ENCODE data around the gene CEP295NL.

CEP295NL gene

GRCh38 chr17:78857266-78857665, 45.7 kb downstream of the CEP295NL start:
- no peaks in the 10 kb centered on the region for H3K4me1 Mint-ChIP-seq
- H3K27me3 Mint-ChIP-seq: peaks cover 21% of the 10 kb centered on the region
- ATAC-seq (replicated peaks; ENCODE audit: extremely low read depth, poor library complexity, severe bottlenecking) (no peak), DNase-seq (ENCODE audit: low spot score in 2 of 2) (no peak)
- H3K4me3 Mint-ChIP-seq: no peak overlapping the region
- H3K9me3 Mint-ChIP-seq: no peaks in the 10 kb centered on the region
- no peaks in the 10 kb centered on the region for H3K36me3 Mint-ChIP-seq (ENCODE audit: insufficient read depth)
- no peak overlapping the region for H3K27ac Mint-ChIP-seq (ENCODE audit: low read depth)

GRCh38 chr17:78855561-78856165, 47.3 kb downstream of the CEP295NL start:
- no peak for DNase-seq (ENCODE audit: low spot score in 2 of 2)
- Mint-ChIP-seq H3K36me3 (ENCODE audit: insufficient read depth) (no peaks in the 10 kb centered on the region), H3K4me3 (no peak overlapping the region), H3K27ac (ENCODE audit: low read depth) (no peak overlapping the region), H3K27me3 (peaks cover 7% of the 10 kb centered on the region), H3K9me3 (no peaks in the 10 kb centered on the region), H3K4me1 (no peaks in the 10 kb centered on the region)
- no peak for ATAC-seq (replicated peaks; ENCODE audit: extremely low read depth, poor library complexity, severe bottlenecking)

GRCh38 chr17:78854508-78854907, 48.5 kb downstream of the CEP295NL start:
- DNase-seq (ENCODE audit: low spot score in 2 of 2): no peak
- H3K4me1 Mint-ChIP-seq: no peaks in the 10 kb centered on the region
- H3K9me3 Mint-ChIP-seq: no peaks in the 10 kb centered on the region
- ATAC-seq (replicated peaks; ENCODE audit: extremely low read depth, poor library complexity, severe bottlenecking): no peak
- H3K27ac Mint-ChIP-seq (ENCODE audit: low read depth): no peak overlapping the region
- H3K27me3 Mint-ChIP-seq: peaks cover 7% of the 10 kb centered on the region
- H3K4me3 Mint-ChIP-seq: no peak overlapping the region
- no peaks in the 10 kb centered on the region for H3K36me3 Mint-ChIP-seq (ENCODE audit: insufficient read depth)

- no peak for DNase-seq (ENCODE audit: low spot score in 2 of 2)
- Mint-ChIP-seq H3K27ac (ENCODE audit: low read depth) (no peak overlapping the region), H3K4me1 (no peaks in the 10 kb centered on the region), H3K27me3 (peaks cover 7% of the 10 kb centered on the region), H3K9me3 (no peaks in the 10 kb centered on the region), H3K36me3 (ENCODE audit: insufficient read depth) (no peaks in the 10 kb centered on the region), H3K4me3 (no peak overlapping the region)
- no peak for ATAC-seq (replicated peaks; ENCODE audit: extremely low read depth, poor library complexity, severe bottlenecking)
These were observed 49.0 kb downstream of the CEP295NL start for GRCh38 chr17:78853926-78854394.

- ATAC-seq (replicated peaks; ENCODE audit: extremely low read depth, poor library complexity, severe bottlenecking): no peak
- Mint-ChIP-seq H3K4me3 (no peak overlapping the region), H3K4me1 (no peaks in the 10 kb centered on the region), H3K27me3 (peaks cover 7% of the 10 kb centered on the region), H3K36me3 (ENCODE audit: insufficient read depth) (no peaks in the 10 kb centered on the region), H3K27ac (ENCODE audit: low read depth) (no peak overlapping the region), H3K9me3 (no peaks in the 10 kb centered on the region)
- DNase-seq (ENCODE audit: low spot score in 2 of 2): no peak
These were observed 50.3 kb downstream of the CEP295NL start for GRCh38 chr17:78852709-78853121.

- Mint-ChIP-seq H3K27me3 (no peaks in the 10 kb centered on the region), H3K36me3 (ENCODE audit: insufficient read depth) (no peaks in the 10 kb centered on the region), H3K27ac (ENCODE audit: low read depth) (no peak overlapping the region), H3K4me3 (no peak overlapping the region), H3K4me1 (peaks cover 6% of the 10 kb centered on the region), H3K9me3 (no peaks in the 10 kb centered on the region)
- DNase-seq (ENCODE audit: low spot score in 2 of 2) (no peak), ATAC-seq (replicated peaks; ENCODE audit: extremely low read depth, poor library complexity, severe bottlenecking) (no peak)
These were observed 54.0 kb downstream of the CEP295NL start for GRCh38 chr17:78849026-78849425.

GRCh38 chr17:78847052-78847451, 55.9 kb downstream of the CEP295NL start:
- Mint-ChIP-seq H3K27me3 (no peaks in the 10 kb centered on the region), H3K4me3 (no peak overlapping the region), H3K27ac (ENCODE audit: low read depth) (no peak overlapping the region), H3K4me1 (peaks cover 6% of the 10 kb centered on the region), H3K36me3 (ENCODE audit: insufficient read depth) (no peaks in the 10 kb centered on the region), H3K9me3 (no peaks in the 10 kb centered on the region)
- no peak for DNase-seq (ENCODE audit: low spot score in 2 of 2)
- no peak for ATAC-seq (replicated peaks; ENCODE audit: extremely low read depth, poor library complexity, severe bottlenecking)

GRCh38 chr17:78844301-78845005, 58.5 kb downstream of the CEP295NL start:
- peaks cover 16% of the 10 kb centered on the region for H3K36me3 Mint-ChIP-seq (ENCODE audit: insufficient read depth)
- H3K9me3 Mint-ChIP-seq: no peaks in the 10 kb centered on the region
- DNase-seq (ENCODE audit: low spot score in 2 of 2): no peak
- H3K27ac Mint-ChIP-seq (ENCODE audit: low read depth): no peak overlapping the region
- peaks cover 17% of the 10 kb centered on the region for H3K4me1 Mint-ChIP-seq
- no peaks in the 10 kb centered on the region for H3K27me3 Mint-ChIP-seq
- ATAC-seq (replicated peaks; ENCODE audit: extremely low read depth, poor library complexity, severe bottlenecking): no peak
- no peak overlapping the region for H3K4me3 Mint-ChIP-seq

- H3K27ac Mint-ChIP-seq (ENCODE audit: low read depth): no peak overlapping the region
These were observed 60.0 kb downstream of the CEP295NL start for GRCh38 chr17:78842881-78843565.

GRCh38 chr17:78840780-78841611, 62.0 kb downstream of the CEP295NL start, which contains the start of gene USP36:
Gene USP36, minus strand, starts transcription at chr17:78840814. Its CDS starts 4,451 bp downstream, at chr17:78836363.
- peaks cover 46% of the 10 kb centered on the region for H3K4me1 Mint-ChIP-seq
- H3K4me3 Mint-ChIP-seq: peak within 1 kb of the TSS; percentile 82
- peak within 1 kb of the TSS; percentile 92 for H3K27ac Mint-ChIP-seq (ENCODE audit: low read depth)
- DNase-seq (ENCODE audit: low spot score in 2 of 2) (peak; percentile 98 to 100), ATAC-seq (replicated peaks; ENCODE audit: extremely low read depth, poor library complexity, severe bottlenecking) (peak; percentile 86)
- no peaks in the 10 kb centered on the region for H3K9me3 Mint-ChIP-seq
- H3K36me3 Mint-ChIP-seq (ENCODE audit: insufficient read depth): peaks cover 41% of the 10 kb centered on the region
- H3K27me3 Mint-ChIP-seq: no peaks in the 10 kb centered on the region

More at GRCh38 chr17:78842881-78843565, 60.0 kb downstream of the CEP295NL start:
- peak; percentile 45 to 55 for DNase-seq (ENCODE audit: low spot score in 2 of 2)
- H3K36me3 Mint-ChIP-seq (ENCODE audit: insufficient read depth): peaks cover 25% of the 10 kb centered on the region
- H3K27me3 Mint-ChIP-seq: no peaks in the 10 kb centered on the region
- H3K4me1 Mint-ChIP-seq: peaks cover 29% of the 10 kb centered on the region
- no peaks in the 10 kb centered on the region for H3K9me3 Mint-ChIP-seq
- no peak for ATAC-seq (replicated peaks; ENCODE audit: extremely low read depth, poor library complexity, severe bottlenecking)
- no peak overlapping the region for H3K4me3 Mint-ChIP-seq

All from central memory CD8-positive, alpha-beta T cell (primary cell).